CD4-positive, alpha-beta T cell treated with Interleukin-17A for 4 hours (primary cell): Measurements from ENCODE around the gene PPP6R3.
A peak's percentile ranks its signal among the peaks of the same experiment; 100 is the strongest.
"Not testable (repeated sequence)": the region's sequence is repeated elsewhere in the genome, so short reads cannot be mapped to it uniquely, and the experiment has no call there.

ENCODE experiments used
- DNase-seq: peaks from one replicate; pipeline ENCODE4 v3.0.0-alpha.2; 2020; ENCODE audit warnings: mixed read lengths

PPP6R3 gene, protein sequence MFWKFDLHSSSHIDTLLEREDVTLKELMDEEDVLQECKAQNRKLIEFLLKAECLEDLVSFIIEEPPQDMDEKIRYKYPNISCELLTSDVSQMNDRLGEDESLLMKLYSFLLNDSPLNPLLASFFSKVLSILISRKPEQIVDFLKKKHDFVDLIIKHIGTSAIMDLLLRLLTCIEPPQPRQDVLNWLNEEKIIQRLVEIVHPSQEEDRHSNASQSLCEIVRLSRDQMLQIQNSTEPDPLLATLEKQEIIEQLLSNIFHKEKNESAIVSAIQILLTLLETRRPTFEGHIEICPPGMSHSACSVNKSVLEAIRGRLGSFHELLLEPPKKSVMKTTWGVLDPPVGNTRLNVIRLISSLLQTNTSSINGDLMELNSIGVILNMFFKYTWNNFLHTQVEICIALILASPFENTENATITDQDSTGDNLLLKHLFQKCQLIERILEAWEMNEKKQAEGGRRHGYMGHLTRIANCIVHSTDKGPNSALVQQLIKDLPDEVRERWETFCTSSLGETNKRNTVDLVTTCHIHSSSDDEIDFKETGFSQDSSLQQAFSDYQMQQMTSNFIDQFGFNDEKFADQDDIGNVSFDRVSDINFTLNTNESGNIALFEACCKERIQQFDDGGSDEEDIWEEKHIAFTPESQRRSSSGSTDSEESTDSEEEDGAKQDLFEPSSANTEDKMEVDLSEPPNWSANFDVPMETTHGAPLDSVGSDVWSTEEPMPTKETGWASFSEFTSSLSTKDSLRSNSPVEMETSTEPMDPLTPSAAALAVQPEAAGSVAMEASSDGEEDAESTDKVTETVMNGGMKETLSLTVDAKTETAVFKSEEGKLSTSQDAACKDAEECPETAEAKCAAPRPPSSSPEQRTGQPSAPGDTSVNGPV

GRCh38 chr11:68460741-68461574 lies at the start of gene PPP6R3:
Gene PPP6R3 (plus strand): TSS chr11:68460752. CDS start chr11:68537665, 76,913 bp downstream.
- peak; percentile 41 for DNase-seq

DNA sequence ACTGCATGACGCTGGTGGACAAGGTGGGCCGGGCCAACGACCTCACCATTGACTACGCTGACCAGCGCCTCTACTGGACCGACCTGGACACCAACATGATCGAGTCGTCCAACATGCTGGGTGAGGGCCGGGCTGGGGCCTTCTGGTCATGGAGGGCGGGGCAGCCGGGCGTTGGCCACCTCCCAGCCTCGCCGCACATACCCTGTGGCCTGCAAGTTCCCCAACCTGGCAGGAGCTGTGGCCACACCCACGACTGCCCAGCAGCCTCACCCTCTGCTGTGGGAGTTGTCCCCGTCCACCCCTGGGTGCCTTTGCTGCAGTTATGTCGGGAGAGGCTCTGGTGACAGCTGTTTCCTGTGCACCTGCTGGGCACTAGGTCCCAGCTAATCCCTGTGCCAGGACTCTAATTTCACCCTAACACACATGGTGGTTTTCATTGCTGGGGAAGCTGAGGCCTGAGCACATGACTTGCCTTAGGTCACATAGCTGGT lies 49.0 kb upstream of the PPP6R3 start:
- no peak for DNase-seq

DNA sequence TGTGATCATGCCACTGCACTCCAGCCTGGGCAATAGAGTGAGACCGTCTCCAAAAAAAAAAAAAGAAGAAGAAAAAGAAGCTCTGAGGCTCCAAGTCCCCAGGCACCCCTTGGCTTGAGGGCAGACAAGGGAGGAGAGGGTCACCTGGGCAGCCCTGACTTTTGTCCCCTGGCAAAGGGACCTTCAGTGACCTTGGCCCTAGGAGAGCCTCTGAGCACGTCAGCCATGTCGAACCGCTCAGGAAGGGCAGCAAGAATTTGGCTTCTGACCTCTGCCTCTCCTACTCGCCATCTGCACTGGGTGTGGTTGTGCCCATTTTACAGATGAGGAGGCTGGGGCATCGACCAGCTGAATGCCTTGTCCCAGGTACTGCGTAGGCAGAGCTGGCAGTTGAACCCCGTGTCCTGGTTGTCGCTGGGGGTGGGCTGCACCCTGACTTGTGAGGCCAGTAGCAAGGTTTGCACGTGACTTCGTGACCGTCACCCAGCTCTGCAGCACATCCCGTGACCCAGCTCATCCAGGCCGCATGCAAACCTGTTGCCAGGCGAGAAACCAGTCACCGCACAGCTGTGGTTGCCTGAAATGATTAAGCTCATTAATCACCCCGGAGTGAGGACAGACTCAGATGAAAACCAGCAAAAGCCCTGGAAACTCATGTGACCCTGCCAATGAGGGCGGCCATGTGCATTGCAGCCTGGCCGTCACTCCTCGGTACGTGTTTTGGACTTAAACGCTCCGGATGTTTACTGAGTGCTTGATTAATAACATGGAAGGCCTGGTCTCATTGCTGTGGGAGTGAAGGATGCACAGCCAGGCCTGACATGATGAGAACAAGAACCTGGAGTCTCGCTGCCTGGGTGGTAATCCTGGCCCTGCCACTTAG lies 47.7 kb upstream of the PPP6R3 start:
- no peak for DNase-seq

- DNase-seq = no peak
Measured at GRCh38 chr11:68413591-68413999, 47.0 kb upstream of the PPP6R3 start.

- no peak for DNase-seq
Measured at GRCh38 chr11:68414496-68415221, 45.9 kb upstream of the PPP6R3 start.

- no peak for DNase-seq
Measured at GRCh38 chr11:68416070-68416578, 44.4 kb upstream of the PPP6R3 start.

DNA sequence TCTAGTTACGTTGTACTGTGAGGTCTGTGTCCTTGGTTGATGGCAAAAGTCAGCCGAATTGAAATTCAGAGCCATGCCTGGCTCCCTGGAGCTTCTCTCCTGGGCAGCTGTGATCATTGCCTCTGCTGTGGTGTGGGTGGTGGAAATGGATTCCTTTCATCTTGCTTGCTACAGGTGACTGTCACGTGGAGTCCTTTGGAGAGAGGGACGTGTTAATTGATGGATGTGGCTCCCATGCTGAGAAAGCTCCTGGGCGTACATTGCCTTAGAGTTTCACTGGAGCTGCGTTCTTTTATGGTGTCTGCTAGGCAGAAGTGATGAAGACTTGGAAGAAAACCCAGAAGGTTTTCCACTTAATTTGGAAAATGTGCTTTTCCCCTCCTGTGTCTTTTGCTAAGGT lies 41.9 kb upstream of the PPP6R3 start:
- DNase-seq = no peak

- DNase-seq = no peak
Measured at GRCh38 chr11:68420171-68420570, 40.4 kb upstream of the PPP6R3 start.

DNA sequence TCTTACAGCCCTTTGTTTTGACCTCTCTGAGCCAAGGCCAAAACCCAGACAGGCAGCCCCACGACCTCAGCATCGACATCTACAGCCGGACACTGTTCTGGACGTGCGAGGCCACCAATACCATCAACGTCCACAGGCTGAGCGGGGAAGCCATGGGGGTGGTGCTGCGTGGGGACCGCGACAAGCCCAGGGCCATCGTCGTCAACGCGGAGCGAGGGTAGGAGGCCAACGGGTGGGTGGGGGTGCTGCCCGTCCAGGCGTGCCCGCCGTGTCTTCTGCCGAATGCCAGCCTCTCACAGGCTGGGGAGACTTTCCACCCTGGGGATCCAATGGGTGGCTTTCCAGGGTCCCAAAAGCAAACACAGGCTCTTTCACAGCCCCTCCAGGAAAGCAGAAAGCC lies 37.1 kb upstream of the PPP6R3 start:
- DNase-seq = no peak

DNA sequence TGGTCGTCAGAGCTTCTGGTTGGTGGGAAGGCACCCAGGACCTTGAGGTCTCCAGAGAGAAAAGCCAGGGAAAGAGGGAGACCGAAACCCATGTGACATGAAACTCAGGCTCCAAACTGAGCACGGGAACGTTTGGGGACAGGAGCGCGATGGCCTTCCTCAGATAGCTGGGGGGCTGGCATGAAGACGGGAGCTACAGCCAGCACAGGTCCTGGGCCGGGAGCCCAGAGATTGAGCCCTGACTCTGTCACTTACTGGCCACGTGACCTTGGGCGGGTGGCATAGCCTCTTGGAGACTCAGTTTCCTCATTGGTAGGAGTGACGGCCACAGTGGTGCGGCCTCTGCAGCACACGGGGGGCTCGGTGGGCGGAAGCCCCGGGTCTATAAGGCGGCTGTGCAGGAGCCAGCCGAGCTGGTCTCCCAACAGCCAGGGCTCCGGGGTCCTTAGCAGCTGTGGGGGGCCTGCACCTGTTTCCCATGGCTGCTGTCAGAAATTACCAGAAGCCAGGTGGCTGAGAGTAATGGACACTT lies 36.4 kb upstream of the PPP6R3 start:
- DNase-seq = no peak

GRCh38 chr11:68424981-68425865 lies 35.3 kb upstream of the PPP6R3 start:
- DNase-seq = no peak

- DNase-seq = no peak
Measured at GRCh38 chr11:68425866-68426380, 34.6 kb upstream of the PPP6R3 start.

- no peak for DNase-seq
Measured at GRCh38 chr11:68429661-68430060, 30.9 kb upstream of the PPP6R3 start.

DNA sequence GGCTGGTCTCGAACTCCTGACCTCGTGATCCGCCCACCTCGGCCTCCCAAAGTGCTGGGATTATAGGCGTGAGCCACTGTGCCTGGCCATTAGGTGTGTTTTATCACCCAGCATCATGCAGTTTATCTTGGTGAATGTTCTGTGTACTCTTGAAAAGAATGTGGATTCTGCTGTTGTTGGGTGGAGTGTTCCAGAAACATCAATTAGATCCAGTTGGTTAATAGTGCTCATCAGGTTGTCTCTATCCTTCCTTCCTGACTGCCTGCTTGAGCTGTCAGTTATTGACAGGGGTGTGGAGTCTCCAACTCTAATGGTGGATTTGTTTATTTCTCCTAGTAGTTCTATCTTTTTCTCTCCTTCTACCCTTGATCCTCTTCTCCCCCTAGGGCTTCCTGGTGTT lies 30.2 kb upstream of the PPP6R3 start:
- DNase-seq = no peak

DNA sequence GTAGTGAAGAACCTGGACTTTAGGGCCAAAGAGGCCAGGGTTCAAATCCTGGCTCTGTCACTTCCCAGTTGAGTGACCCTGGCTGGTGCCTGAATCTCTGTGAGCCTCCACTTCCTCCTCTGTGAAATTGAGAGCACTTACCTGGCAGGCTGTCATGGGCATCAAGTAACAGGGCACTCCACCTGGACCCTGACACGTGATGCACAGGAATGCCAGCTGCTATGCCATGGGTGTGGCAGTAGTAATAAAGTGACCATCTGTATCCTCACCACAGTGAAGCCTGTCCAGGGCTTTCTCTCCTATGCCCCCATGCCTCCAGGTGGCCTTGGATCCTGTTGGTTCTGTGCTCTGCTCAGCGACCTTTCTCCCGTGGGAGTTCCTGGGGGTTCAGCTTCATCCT lies 29.8 kb upstream of the PPP6R3 start:
- DNase-seq = no peak

DNA sequence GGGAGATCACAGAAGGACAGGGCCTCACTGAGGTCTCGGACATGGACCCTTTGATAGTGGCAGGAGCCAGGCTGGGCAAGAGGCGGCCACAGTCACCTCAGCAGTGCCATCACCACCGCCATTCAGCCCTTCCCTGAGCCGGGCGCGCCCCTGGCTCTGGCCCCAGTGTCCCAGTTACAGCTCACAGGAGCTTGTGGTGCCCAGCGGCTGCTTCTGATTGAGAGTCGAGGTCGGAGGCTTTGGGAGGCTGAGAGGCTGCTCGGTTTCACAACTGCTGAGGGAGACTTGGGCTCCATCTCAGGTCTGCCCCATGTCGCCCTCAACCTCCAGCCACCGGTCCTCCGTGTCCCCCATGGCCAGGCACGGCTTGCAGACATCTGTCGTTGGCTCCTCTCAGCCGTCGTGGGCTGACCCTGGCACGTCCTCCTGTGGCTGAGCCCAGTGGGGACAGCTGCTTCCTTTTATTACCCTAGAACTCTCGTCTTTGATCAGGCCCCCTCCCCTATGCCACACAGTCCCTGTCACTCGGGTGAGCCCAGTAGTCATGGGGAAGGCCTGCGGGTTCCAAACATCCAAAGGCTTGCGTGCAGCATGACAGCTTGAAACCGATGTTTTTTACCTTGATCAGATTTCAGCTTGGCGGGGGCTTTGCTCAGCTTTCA lies 28.4 kb upstream of the PPP6R3 start:
- no peak for DNase-seq

GRCh38 chr11:68432874-68433273 lies 27.7 kb upstream of the PPP6R3 start:
- no peak for DNase-seq

DNA sequence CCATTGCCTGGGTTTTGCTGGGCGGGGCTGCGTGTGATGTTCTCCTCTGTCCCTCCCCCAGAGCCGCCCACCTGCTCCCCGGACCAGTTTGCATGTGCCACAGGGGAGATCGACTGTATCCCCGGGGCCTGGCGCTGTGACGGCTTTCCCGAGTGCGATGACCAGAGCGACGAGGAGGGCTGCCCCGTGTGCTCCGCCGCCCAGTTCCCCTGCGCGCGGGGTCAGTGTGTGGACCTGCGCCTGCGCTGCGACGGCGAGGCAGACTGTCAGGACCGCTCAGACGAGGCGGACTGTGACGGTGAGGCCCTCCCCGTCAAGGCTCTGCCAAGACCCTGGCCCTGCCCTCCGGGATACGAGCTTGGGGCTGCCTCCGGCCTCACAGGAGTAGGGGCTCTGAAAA lies 27.0 kb upstream of the PPP6R3 start:
- DNase-seq = no peak

DNA sequence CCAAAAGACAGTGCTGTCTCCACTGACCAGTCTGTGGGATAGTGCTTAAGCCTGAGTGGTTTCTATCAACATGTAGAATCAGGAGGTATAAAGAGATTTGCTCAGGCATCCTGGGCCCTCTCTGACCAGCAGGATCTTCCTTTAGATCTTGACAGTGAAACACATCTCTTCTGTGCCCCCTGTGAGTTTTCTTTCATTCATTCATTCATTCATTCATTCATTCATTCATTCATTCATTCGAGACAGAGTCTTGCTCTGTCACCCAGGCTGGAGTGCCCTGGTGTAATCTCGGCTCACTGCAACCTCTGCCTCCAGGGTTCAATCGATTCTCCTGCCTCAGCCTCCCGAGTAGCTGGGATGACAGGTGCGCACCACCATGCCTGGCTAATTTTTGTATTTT lies 26.4 kb upstream of the PPP6R3 start:
- not testable (repeated sequence) for DNase-seq
